Camera-type eye (tissue), 1 donor: ENCODE results near the gene DDX47. TPM values are rescaled to one million over a fixed set of nuclear protein-coding genes. Genes with fewer than 3 reads are reported as not detected.

Experiments used
- total RNA-seq: library from RNA; depleted of rRNA; stranded (reverse); fragments of >200 nt; gene quantifications from one replicate; pipeline ENCODE4 v1.2.3, GENCODE V29; 2014

Gene DDX47
- total RNA-seq: 89.3 TPM

GRCh38 chr12:12813120-12814101 is at the start of gene DDX47:
DDX47 (plus strand) TSS chr12:12813346; CDS start chr12:12813368, 22 bp downstream.

DNA sequence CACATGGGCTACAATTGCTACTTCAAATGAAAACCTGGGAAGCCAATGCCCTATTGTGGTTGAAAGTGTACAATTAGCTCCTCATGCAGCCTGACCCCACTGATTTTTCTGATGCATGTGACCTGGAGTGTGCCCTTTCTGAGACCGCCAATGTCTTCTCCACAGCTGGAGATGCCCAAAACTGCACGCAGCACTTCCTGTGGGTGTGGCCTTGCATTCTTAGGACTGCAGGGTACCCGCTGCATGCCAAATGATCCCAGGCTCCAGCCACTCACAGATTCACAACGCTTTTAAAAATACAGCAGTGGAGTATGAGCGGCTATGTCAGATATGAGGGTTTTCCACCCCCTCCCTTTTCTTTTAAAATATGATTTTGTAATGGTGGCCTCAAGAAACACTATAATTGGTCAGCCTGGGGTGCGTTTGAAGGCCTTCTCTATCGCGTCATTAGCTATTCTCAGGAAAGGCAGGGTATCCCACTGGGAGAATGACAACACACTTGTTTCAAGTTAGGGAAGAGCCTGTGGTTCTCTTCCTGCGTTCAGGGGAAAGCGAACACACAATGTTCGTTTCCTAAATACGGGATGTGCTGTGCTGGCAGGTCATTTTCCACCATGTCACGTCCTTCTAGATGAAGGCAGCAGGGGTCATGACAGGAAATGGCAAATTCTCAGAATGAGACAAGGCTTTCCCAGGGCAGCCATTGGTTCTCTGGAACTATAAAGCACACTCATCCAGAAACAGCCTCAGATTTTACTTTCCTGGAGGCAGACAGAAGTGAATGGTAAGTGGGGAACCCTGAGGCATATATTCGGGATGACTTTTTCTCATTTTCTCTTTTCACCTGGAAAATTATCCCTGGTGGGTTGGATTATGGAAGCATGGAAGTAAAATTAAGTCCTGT is 28.0 kb upstream of the DDX47 start, which contains the start of gene APOLD1:
Gene APOLD1 (plus strand): TSS at position 749 of the 904 bp plus-strand sequence. CDS start 33 bp downstream, at position 782.

Other genes with a start within 250 kb of the DDX47 start
- 53.1 TPM for gene CREBL2, start 201.5 kb upstream of the DDX47 start, total RNA-seq
- gene GPR19, start 117.2 kb upstream of the DDX47 start, total RNA-seq: 7.3 TPM
- 165 TPM for gene CDKN1B, start 96.0 kb upstream of the DDX47 start, total RNA-seq
- gene APOLD1, start 27.7 kb upstream of the DDX47 start, total RNA-seq: 44.7 TPM
- 6.4 TPM for gene GPRC5A, start 78.2 kb downstream of the DDX47 start, total RNA-seq
- not detected for gene GPRC5D, start 138.8 kb downstream of the DDX47 start, total RNA-seq
- 20.7 TPM for gene HEBP1, start 186.9 kb downstream of the DDX47 start, total RNA-seq
- 25.7 TPM for gene FAM234B, start 231.0 kb downstream of the DDX47 start, total RNA-seq